Stimulated activated CD8-positive, alpha-beta memory T cell treated with anti-CD3 and anti-CD28 coated beads, Interleukin-15, amount 100 ng/mL, for 4 hours (primary cell): ENCODE data around the gene MEA1.
"Not testable (repeated sequence)": the region's sequence is repeated elsewhere in the genome, so short reads cannot be mapped to it uniquely, and the experiment has no call there.

Experiments
- DNase-seq, 2 donors: peaks; one replicate each; pipeline ENCODE4 v3.0.0-alpha.2; 2020; ENCODE audit warnings: low read depth in 2 of 2

Gene MEA1

DNA sequence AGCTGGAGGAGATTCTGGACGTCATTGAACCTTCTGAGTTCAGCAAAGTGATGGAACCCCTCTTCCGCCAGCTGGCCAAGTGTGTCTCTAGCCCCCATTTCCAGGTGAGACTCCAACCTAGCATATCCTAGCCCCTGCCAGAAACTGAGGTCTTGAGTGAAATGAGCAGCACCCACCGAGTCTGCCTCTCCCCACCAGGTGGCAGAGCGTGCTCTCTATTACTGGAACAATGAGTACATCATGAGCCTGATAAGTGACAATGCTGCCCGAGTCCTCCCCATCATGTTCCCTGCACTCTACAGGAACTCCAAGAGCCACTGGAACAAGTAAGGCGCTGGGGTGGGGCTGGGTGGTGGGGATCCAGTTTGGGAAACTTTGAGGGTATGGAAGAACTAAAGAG, 4.6 kb downstream of the MEA1 start:
- DNase-seq, result no peak

GRCh38 chr6:43007126-43007525, 6.6 kb downstream of the MEA1 start:
- DNase-seq, result no peak

GRCh38 chr6:43006251-43006650, 7.5 kb downstream of the MEA1 start:
- no peak for DNase-seq

DNA sequence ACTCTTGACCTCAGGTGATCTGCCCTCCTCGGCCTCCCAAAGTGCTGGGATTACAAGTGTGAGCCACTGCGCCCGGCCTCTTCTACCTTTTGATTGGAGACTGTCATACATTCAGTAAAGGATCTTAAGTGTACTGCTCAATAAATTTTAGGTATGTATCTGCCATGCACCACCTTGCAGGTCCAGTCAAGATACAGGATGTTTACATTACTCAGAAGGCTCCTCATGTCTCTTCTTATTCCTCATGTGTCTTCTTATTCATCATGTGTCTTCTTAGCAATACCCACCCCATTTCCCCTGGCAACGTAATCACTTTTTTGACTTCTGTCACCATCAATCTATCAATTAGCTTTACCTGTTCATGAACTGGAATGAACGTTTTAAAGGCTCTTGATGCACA, 7.9 kb downstream of the MEA1 start:
- no peak for DNase-seq

DNA sequence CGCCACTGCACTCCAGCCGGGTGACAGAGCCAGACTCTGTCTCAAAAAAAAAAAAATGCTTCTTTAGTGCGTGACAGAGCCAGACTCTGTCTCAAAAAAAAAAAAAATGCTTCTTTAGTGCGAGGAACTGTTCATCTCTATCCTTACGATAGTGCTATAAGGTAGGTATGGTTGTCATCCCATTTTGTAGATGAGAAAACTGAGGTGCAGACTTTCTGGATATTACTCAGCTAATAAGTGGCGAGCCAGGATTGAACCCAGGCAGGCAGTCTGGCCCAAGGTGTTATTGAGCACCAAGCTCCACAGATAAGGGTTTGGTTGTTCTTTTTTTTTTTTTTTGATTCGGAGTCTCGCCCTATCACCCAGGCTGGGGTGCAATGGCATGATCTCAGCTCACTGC, 11.9 kb downstream of the MEA1 start:
- DNase-seq, result no peak

- DNase-seq, result not testable (repeated sequence)
Observed at GRCh38 chr6:42998205-42998604, 15.5 kb downstream of the MEA1 start.

- no peak for DNase-seq
Observed at GRCh38 chr6:42996513-42996912, 17.2 kb downstream of the MEA1 start.

- no peak for DNase-seq
Observed at GRCh38 chr6:42993445-42993844, 20.3 kb downstream of the MEA1 start.

GRCh38 chr6:42989923-42990322, 23.8 kb downstream of the MEA1 start:
- DNase-seq, result no peak

GRCh38 chr6:42988486-42989020, 25.2 kb downstream of the MEA1 start:
- DNase-seq, result no peak

DNA sequence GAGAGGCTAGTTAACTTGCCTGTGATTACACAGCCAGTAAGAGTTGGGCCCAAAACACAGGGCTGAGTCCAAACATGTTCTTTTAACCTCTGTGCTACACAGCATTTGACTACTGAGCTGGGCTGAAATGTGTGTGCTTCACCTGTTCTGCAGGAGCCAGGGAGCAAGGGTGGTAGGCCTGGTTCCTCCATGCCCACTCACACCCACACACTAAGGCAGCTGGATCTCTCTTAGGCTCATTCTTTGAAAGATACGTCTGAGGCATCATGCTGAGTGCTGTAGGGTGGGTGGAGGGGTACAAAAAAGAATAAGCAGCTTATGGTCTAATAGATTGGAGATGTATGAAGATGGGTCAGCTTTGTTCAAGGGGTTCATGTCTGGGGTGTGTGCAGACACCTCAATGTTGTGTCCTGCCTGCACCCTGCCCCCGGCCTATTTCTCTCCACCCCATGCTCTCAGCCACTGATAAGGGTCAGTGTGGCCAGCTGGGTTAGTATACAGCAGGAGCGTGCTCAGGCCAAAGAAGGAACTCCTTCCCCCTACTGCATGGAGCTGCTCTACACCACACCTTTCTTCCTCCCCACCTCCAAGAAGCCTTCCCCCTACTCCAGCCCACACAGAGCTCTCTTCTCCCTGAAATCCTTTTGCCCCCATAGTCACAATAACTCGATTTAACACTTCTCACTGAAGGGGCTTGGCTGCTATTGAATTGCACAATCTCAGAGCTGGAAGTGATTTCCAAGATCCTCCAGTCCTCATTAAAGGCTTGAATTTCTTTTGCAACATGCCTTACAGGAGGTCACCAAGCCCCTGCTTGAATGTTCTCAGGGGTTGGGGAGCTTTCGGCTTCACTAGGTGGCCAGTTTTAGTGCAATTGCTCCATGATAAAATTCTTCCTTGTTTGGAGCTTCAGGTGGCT, 26.0 kb downstream of the MEA1 start:
- no peak for DNase-seq

DNA sequence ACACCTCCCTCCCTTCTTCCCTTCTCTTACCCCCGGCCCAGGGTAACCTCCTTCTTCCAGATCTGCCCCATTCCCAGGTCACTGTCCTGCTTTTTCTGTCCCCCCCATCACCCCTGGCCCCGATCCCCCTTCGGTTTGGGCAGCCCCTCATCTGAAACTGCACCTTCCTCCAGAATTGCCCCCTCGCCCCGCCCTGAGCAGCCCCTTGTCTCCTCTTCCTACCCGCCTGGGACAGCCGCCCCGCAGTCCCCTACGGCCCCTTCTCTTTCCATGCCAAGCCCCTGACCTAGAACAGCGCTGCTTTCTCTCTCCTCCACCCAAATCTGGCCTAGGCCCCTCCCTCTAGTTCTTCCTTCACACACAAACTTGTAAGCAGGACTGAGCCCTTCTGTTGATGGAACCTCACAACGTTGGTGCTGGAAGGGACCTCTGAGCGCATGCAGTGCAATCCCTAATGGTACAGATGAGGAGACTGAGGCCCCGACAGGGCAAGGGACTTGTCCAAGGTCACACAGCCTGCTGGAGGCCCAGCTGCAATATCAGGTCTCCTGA, 28.7 kb downstream of the MEA1 start:
- no peak for DNase-seq

DNA sequence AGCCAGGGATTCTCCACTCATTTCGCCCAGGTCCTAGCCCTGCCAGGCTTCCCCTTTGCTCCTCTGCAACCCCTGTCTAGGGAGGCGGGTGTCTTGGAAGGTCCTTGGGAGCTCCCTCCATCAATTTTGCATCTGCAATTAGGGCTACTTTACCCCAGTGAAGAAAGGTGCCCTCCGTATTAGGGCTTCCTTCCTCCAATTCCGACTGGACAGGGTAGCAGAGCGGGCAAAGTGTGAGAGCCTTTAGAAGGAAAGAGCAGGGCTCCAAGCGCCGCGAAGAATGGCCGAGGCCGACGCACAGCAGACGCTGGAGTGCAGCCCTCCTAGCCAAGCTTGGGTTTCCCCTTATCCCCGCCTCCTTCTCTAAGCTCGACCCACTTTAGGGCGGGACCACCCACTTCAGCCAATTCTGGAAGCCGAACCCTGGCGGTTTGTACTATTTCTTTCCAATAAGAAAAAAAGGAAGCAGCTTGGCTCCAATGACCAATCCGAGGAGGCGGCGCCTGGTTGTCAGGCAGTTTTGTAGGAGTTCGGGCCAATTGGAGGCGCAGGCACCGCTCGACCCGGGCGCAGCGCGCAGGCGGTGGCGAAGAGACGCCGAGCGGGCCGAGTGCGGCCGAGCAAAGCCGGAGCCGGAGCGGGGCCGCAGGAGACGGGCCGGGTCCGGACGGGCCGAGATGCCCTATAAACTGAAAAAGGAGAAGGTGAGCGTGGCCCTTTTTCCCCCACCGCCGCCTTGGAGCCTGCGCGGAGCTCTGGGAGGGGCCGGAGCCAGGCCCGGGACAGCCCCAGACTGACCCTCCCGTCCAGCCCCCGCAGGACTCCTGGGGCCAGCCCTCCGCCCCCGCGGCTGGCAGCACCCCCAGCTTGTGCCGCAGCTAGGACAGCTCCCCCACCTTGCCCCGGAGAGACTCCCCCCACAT, 29.5 kb downstream of the MEA1 start, which contains the start of gene PPP2R5D:
Gene PPP2R5D, plus strand, starts transcription at position 570 of the 923 bp plus-strand sequence. Its CDS starts 108 bp downstream, at position 678.
- peak; percentile 92 to 95 for DNase-seq

DNA sequence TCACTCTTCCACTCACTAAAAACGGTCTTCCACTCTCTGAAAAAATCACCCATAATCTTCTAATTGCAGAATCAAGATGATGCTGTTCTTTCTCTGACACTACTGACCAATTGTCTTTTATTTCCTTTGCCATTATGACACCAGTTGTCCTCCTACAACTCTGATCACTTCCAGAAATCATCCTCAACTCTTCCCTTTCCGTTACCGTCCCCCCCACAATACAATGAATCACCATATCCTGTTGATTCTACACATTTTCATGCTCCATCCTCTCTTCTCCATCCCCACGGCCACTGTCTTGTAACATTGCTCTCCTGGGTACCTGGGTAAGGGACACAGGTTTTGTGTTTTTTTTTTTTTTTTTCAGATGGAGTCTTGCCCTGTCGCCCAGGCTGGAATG, 31.9 kb downstream of the MEA1 start:
- no peak for DNase-seq

- DNase-seq, result no peak
Observed at GRCh38 chr6:42979523-42980177, 34.1 kb downstream of the MEA1 start.

GRCh38 chr6:42978839-42979522, 34.8 kb downstream of the MEA1 start, which contains the start of gene PEX6:
PEX6 (minus strand) TSS chr6:42979181; CDS start chr6:42979150, 31 bp downstream.
- DNase-seq, result peak; percentile 85 to 86

- no peak for DNase-seq
Observed at GRCh38 chr6:42978487-42978838, 35.3 kb downstream of the MEA1 start.

- no peak for DNase-seq
Observed at GRCh38 chr6:42974919-42975505, 38.7 kb downstream of the MEA1 start.

DNA sequence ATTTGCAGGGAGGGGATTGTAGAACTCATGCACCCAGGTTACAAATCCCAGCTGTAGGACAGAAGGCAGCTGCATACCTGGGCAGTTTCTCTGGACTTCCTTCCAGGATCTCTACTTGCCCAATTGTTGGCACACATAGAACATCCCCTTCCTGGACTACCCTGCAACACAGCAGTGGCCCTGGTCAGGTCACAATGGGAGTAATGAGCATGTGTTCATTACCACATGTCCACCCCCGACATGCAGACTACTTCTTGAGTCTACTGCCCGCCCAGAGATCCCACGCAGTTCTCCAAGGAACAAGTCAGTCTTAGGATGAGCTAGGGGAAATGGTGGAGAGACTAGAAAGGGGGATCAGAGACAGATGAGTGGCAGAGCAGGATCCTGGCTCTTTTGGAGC, 39.8 kb downstream of the MEA1 start:
- no peak for DNase-seq

DNA sequence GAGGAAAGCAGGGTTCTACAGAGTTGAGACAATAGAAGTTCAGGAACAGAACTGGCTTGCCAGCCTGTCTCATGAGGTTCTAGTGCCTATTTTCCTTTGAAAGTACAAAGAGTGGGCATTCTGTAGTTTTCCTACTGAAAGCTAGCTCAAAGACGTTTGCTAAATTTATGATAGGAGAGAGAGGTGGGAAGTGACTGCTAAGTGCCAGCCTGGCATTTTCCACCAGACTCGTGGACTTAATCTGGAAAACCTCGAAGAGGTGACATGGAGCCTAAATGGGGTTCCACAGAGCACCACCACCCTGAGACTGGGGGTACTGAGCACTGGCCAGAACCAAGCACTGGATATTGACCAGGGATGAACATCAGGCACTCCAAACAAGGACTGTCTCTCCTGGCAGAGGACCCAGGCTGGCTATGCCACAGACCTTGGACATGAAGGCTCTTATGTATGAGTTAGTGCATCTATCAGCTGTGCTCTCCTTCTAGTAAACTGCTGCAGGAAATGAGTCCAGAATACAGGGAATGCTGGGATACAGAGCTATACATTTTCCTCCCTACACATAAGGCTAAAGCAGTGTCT, 41.9 kb downstream of the MEA1 start:
- no peak for DNase-seq
